ENCODE measurements around the gene SGMS2. TPM values are rescaled to one million over a fixed set of nuclear protein-coding genes. Genes with fewer than 3 reads are reported as not detected.

Gene SGMS2
- total and polyA plus RNA-seq, 2 of the 13 experiments (the other 11 are each of a cell fraction or from before 2014, with no cell fraction given) = 1.2 to 1.7 TPM

DNA sequence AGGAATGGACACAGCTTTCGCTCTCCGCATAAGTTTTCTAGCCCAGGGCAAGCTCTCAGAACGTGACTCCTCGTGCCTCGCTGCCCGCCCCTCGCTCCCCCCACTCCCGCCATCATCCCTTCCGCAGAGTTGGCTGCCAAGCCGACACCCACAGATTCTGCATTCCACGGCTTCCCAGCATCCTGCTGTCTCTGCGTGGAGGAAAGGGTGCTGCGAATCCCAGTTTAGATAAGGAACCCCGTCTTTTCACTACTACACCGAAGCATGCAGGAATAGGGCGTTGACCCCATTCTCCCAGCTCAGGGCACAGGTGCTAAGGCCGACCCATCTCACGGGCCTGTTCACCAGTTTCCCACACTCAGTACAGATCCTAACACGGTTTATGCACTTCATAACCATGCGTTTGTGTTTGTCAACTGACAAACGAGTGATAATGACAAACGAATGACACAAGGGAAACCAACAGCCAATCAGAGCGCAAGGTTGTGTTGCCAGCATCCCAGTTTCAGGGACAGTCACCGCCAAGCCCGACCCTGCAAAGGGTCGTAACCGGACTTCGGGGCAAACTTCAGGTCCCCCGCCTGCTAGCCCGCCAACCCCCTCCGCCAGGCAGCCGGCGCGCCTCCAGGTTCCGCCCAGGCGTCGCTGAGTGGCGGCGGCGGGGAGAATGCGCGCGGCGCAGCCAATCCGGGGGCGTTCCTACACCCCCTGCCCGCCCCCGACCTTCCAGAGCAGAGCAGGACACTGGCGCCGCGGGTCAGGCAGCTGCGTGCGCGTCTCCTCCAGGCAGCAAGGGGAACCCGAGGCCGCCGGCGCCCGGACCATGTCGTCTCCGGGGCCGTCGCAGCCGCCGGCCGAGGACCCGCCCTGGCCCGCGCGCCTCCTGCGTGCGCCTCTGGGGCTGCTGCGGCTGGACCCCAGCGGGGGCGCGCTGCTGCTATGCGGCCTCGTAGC, 106.4 kb downstream of the SGMS2 start, which contains the start of gene CYP2U1 (continued):
- TF ChIP-seq, protein P1, sequence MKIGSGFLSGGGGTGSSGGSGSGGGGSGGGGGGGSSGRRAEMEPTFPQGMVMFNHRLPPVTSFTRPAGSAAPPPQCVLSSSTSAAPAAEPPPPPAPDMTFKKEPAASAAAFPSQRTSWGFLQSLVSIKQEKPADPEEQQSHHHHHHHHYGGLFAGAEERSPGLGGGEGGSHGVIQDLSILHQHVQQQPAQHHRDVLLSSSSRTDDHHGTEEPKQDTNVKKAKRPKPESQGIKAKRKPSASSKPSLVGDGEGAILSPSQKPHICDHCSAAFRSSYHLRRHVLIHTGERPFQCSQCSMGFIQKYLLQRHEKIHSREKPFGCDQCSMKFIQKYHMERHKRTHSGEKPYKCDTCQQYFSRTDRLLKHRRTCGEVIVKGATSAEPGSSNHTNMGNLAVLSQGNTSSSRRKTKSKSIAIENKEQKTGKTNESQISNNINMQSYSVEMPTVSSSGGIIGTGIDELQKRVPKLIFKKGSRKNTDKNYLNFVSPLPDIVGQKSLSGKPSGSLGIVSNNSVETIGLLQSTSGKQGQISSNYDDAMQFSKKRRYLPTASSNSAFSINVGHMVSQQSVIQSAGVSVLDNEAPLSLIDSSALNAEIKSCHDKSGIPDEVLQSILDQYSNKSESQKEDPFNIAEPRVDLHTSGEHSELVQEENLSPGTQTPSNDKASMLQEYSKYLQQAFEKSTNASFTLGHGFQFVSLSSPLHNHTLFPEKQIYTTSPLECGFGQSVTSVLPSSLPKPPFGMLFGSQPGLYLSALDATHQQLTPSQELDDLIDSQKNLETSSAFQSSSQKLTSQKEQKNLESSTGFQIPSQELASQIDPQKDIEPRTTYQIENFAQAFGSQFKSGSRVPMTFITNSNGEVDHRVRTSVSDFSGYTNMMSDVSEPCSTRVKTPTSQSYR (CRISPR knock-in tag; IDR thresholded peaks at IDR 0.05; ENCODE audit: borderline replicate concordance) = peak; percentile 36; the same call in 1 of the 2 replicates
- no peak for TF ChIP-seq IKZF1 (IDR thresholded peaks at IDR 0.05)
- no peak for TF ChIP-seq ZNF329 (CRISPR knock-in tag; IDR thresholded peaks at IDR 0.05; ENCODE audit: low read depth)
- TF ChIP-seq, protein P2, sequence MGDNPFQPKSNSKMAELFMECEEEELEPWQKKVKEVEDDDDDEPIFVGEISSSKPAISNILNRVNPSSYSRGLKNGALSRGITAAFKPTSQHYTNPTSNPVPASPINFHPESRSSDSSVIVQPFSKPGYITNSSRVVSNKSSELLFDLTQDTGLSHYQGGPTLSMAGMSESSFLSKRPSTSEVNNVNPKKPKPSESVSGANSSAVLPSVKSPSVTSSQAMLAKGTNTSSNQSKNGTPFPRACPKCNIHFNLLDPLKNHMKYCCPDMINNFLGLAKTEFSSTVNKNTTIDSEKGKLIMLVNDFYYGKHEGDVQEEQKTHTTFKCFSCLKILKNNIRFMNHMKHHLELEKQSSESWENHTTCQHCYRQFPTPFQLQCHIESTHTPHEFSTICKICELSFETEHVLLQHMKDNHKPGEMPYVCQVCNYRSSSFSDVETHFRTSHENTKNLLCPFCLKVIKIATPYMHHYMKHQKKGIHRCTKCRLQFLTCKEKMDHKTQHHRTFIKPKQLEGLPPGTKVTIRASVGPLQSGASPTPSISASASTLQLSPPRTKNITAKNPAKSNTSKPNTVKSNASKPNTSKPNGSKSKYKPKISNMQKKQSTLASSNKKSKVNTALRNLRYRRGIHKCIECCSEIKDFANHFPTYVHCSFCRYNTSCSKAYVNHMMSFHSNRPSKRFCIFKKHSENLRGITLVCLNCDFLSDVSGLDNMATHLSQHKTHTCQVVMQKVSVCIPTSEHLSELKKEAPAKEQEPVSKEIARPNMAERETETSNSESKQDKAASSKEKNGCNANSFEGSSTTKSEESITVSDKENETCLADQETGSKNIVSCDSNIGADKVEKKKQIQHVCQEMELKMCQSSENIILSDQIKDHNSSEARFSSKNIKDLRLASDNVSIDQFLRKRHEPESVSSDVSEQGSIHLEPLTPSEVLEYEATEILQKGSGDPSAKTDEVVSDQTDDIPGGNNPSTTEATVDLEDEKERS (CRISPR knock-in tag; IDR thresholded peaks at IDR 0.05) = no peak
- TF ChIP-seq PCBP1 (IDR thresholded peaks at IDR 0.05; ENCODE audit: borderline replicate concordance, low read depth, low read length) = no peak
- TF ChIP-seq JUND (CRISPR knock-in tag; IDR thresholded peaks at IDR 0.05) = no peak
- TF ChIP-seq, protein P3, sequence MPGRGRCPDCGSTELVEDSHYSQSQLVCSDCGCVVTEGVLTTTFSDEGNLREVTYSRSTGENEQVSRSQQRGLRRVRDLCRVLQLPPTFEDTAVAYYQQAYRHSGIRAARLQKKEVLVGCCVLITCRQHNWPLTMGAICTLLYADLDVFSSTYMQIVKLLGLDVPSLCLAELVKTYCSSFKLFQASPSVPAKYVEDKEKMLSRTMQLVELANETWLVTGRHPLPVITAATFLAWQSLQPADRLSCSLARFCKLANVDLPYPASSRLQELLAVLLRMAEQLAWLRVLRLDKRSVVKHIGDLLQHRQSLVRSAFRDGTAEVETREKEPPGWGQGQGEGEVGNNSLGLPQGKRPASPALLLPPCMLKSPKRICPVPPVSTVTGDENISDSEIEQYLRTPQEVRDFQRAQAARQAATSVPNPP (CRISPR knock-in tag; IDR thresholded peaks at IDR 0.05) = 0 out of 2 replicates have a peak, but pooled peaks have one; percentile 58
- no peak for TF ChIP-seq ZNF629 (CRISPR knock-in tag; conservative IDR thresholded peaks at IDR 0.05)
- no peak for TF ChIP-seq ZNF567 (CRISPR knock-in tag; IDR thresholded peaks at IDR 0.05; ENCODE audit: borderline replicate concordance)
- TF ChIP-seq FOSL2 (CRISPR knock-in tag; IDR thresholded peaks at IDR 0.05) = no peak
- 0 out of 2 replicates have a peak, but pooled peaks have one; percentile 26 for TF ChIP-seq ZFP36L1 (CRISPR knock-in tag; IDR thresholded peaks at IDR 0.05)
- TF ChIP-seq SYNCRIP (IDR thresholded peaks at IDR 0.05; ENCODE audit: insufficient read depth, low read depth, low read length) = no peak
- no peak for TF ChIP-seq ZNF496 (CRISPR knock-in tag; IDR thresholded peaks at IDR 0.05; ENCODE audit: insufficient replicate concordance)
- TF ChIP-seq, protein P4, sequence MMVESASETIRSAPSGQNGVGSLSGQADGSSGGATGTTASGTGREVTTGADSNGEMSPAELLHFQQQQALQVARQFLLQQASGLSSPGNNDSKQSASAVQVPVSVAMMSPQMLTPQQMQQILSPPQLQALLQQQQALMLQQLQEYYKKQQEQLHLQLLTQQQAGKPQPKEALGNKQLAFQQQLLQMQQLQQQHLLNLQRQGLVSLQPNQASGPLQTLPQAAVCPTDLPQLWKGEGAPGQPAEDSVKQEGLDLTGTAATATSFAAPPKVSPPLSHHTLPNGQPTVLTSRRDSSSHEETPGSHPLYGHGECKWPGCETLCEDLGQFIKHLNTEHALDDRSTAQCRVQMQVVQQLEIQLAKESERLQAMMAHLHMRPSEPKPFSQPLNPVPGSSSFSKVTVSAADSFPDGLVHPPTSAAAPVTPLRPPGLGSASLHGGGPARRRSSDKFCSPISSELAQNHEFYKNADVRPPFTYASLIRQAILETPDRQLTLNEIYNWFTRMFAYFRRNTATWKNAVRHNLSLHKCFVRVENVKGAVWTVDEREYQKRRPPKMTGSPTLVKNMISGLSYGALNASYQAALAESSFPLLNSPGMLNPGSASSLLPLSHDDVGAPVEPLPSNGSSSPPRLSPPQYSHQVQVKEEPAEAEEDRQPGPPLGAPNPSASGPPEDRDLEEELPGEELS (CRISPR knock-in tag; IDR thresholded peaks at IDR 0.05) = no peak
- TF ChIP-seq ZFP90 (CRISPR knock-in tag; IDR thresholded peaks at IDR 0.05; ENCODE audit: borderline replicate concordance) = 0 out of 2 replicates have a peak, but pooled peaks have one; percentile 22
- no peak for TF ChIP-seq GATAD1 (CRISPR knock-in tag; IDR thresholded peaks at IDR 0.05)
- no peak for TF ChIP-seq ZNF839 (CRISPR knock-in tag; IDR thresholded peaks at IDR 0.05; ENCODE audit: borderline replicate concordance)
- no peak for TF ChIP-seq SRF (IDR thresholded peaks at IDR 0.05; ENCODE audit: low read depth, low read length)
- TF ChIP-seq FOXK2 (IDR thresholded peaks at IDR 0.05) = no peak
- no peak for TF ChIP-seq ZNF451 (CRISPR knock-in tag; IDR thresholded peaks at IDR 0.05)
